ENCODE results near the gene CROCC2.
"Not testable (repeated sequence)": the region's sequence is repeated elsewhere in the genome, so short reads cannot be mapped to it uniquely, and the experiment has no call there.

CROCC2 gene

DNA sequence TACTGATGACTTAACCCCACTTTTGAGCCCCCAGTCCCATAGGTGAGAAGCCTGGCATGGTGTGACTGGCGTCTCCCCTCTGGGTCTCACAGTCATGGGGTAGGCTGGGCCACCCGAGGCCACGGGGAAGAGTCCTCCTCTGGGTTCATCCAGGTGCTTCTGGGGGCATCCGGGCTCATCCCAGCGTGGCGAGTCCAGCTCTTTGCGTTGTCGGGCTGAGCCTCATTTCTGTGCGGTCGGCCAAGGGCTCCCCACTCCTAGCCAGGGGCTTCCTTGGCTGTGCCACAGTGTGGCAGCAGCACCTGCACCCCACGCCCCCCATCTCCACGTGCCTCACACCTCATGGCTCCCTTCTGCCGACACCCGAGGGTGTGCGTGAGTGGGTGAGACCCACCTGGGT, 64.7 kb downstream of the CROCC2 start:
- FAIRE-seq (no peak), DNase-seq (ENCODE audit: insufficient read length) (no peak)
- TF ChIP-seq POLR2AphosphoS5 (IDR thresholded peaks at IDR 0.05; ENCODE audit: low read depth, low read length) (no peak), TAF1 (IDR thresholded peaks at IDR 0.05; ENCODE audit: borderline replicate concordance, low read depth, low read length) (no peak), POLR2A (IDR thresholded peaks at IDR 0.05; ENCODE audit: low read depth, low read length) (no peak)

DNA sequence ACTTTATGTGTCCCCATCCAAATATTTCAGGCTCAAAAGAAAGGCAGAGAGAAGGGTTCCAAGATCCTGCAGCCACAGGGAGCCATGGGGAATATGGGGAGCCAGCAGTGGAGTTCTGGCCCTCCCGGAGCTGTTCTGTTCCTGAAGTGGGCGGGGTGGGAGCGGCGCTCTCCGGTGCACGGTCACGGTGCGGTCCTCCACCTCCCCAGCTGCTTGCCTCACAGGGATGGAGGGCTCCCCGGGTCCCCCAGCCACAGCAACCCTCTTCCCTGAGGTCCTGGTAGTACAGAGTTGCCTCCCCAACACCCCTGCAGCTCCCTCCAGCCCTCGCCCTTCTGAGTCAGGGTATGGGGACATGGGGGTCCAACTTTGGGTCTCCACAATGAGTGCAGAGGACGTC, 66.1 kb downstream of the CROCC2 start:
- FAIRE-seq (no peak), DNase-seq (ENCODE audit: insufficient read length) (no peak)
- TF ChIP-seq TAF1 (IDR thresholded peaks at IDR 0.05; ENCODE audit: borderline replicate concordance, low read depth, low read length) (no peak), POLR2AphosphoS5 (IDR thresholded peaks at IDR 0.05; ENCODE audit: low read depth, low read length) (no peak), POLR2A (IDR thresholded peaks at IDR 0.05; ENCODE audit: low read depth, low read length) (no peak)

GRCh38 chr2:240972636-240973521, 66.7 kb downstream of the CROCC2 start:
- TF ChIP-seq POLR2A (IDR thresholded peaks at IDR 0.05; ENCODE audit: low read depth, low read length): no peak
- TF ChIP-seq POLR2AphosphoS5 (IDR thresholded peaks at IDR 0.05; ENCODE audit: low read depth, low read length): no peak
- TF ChIP-seq TAF1 (IDR thresholded peaks at IDR 0.05; ENCODE audit: borderline replicate concordance, low read depth, low read length): no peak
- FAIRE-seq: no peak
- DNase-seq (ENCODE audit: insufficient read length): no peak

DNA sequence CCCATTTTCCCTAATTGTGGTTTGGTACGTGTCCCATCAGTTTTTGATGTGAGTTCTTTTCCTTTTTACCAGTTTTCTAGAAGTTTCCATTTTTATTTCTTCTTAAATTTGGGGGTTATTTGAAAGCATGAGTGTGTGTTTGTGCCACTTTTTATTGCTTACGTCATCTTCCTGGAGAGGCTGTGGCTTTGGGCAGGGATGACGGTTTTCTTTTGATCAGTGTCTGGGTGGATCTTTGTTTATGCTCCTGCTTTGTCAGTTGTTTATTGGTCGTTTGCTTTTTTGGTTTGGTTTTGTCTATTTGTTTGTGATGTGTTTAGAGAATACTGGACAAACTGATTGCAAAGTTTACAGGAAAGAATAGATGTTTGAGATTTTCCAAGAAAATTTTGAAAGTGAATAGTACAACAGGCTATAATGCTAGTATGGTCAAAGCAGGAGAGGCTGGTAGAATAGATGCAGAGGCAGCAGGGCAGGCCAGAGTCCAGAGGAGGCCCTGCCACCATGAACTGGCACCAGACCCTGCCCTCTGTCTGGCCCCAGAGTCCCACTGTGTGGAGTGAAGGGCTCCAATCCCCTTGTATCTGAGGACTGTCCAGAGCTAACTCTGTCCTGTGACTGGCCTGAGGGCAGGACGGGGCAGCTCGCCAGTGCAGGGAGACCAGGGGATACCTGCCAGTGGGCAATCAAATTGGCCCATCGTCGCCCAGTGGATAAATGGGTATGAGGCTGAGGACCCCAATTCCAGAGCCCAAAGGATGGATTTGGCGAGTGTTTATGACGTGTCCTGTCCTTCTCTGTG, 68.8 kb downstream of the CROCC2 start:
- TF ChIP-seq TAF1 (IDR thresholded peaks at IDR 0.05; ENCODE audit: borderline replicate concordance, low read depth, low read length) (no peak), POLR2AphosphoS5 (IDR thresholded peaks at IDR 0.05; ENCODE audit: low read depth, low read length) (no peak), POLR2A (IDR thresholded peaks at IDR 0.05; ENCODE audit: low read depth, low read length) (no peak)
- FAIRE-seq (no peak), DNase-seq (ENCODE audit: insufficient read length) (no peak)

DNA sequence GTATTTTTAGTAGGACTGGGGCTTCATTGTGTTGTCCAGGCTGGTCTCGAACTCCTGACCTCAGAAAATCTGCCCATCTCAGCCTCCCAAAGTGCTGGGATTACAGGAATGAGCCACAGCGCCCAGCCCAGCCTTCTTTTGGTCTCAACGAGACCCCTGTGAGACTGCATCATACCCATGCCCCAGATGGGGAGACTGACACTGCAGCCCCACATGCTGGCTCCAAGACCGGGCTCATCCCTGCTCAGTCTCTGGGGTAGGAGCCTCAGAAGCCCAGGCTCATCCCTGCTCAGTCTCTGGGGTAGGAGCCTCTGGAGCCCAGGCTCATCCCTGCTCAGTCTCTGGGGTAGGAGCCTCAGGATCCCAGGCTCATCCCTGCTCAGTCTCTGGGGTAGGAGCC, 69.8 kb downstream of the CROCC2 start:
- DNase-seq (ENCODE audit: insufficient read length); FAIRE-seq: not testable (repeated sequence)

DNA sequence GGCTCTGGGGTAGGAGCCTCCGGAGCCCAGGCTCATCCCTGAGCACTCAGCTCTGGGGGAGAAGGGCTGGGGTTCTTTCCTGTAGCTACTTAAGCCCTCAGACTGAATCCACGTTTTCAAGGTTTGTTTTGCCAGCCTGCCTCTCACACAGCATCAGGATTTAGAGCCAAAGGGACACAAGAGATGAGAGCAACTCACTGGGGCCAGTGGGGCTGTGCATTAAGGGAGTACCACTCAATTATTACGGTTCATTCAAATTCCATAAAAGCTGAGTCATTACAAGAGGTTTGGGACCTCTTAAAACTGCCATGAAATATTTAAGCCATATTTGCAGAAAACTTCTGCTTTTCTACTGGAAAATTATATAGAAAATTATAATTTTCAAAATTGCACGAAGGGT, 75.1 kb downstream of the CROCC2 start:
- TF ChIP-seq POLR2AphosphoS5 (IDR thresholded peaks at IDR 0.05; ENCODE audit: low read depth, low read length) (no peak), TAF1 (IDR thresholded peaks at IDR 0.05; ENCODE audit: borderline replicate concordance, low read depth, low read length) (no peak), POLR2A (IDR thresholded peaks at IDR 0.05; ENCODE audit: low read depth, low read length) (no peak)
- DNase-seq (ENCODE audit: insufficient read length): no peak
- no peak for FAIRE-seq

GRCh38 chr2:240981871-240982800, 76.0 kb downstream of the CROCC2 start:
- no peak for TF ChIP-seq POLR2A (IDR thresholded peaks at IDR 0.05; ENCODE audit: low read depth, low read length)
- FAIRE-seq: no peak
- DNase-seq (ENCODE audit: insufficient read length): no peak

DNA sequence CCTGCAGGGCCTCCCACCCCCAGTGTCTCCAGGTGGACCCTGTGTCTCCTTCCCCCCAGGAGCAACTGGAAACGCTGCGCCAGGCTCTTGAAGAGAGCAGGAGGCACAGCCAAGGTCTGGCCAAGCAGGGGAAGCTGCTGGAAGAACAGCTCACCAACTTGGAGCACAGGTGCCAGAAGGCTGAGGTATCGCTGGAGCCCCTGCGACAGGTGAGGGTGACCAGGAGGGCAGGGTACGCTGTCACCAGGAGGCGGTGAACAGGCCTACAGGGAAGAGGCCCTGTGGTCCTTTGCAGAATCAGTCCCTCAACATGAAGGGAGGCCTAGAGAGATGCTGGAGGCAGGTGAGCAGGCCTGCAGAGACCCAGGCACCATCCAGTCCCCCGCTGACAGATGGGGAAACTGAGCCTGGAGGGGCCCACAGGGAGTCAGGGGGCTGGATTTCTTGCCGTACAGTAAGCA, 76.7 kb downstream of the CROCC2 start:
- no peak for FAIRE-seq
- TF ChIP-seq POLR2A (IDR thresholded peaks at IDR 0.05; ENCODE audit: low read depth, low read length) (no peak), TAF1 (IDR thresholded peaks at IDR 0.05; ENCODE audit: borderline replicate concordance, low read depth, low read length) (no peak), POLR2AphosphoS5 (IDR thresholded peaks at IDR 0.05; ENCODE audit: low read depth, low read length) (no peak)
- no peak for DNase-seq (ENCODE audit: insufficient read length)

DNA sequence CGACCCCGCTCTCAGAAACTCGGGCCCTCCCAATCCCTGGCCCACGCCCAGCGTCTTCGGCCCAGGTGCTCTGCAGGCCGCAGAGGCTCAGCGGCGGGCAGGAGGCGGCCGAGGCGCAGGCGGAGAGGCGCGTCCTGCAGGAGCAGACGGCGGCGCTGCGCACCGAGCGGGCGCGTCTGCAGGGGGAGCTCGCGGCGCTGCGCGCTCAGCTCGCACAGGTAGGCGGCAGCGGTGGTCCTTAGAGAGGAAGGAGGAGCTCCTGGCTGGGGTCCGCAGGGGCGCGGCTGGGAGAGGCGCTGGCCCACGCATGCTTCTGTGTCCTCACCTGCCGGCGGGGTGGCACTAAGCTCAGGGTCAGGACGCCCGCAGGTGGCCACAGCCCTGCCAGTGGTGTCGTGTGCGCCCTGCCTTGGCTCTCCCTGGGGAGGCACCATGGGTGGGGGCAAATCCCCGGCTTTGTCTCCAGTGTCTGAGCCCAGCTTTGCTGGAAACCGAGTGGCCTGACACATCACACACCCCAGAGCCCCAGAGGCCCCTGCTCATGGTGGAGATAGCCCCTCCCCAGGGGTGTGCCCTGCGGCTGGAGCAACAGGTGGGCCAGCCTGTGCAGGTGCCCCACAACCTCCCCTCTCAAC, 77.3 kb downstream of the CROCC2 start:
- FAIRE-seq (no peak), DNase-seq (ENCODE audit: insufficient read length) (peak; percentile 61)
- TF ChIP-seq TAF1 (IDR thresholded peaks at IDR 0.05; ENCODE audit: borderline replicate concordance, low read depth, low read length): no peak
- no peak for TF ChIP-seq POLR2A (IDR thresholded peaks at IDR 0.05; ENCODE audit: low read depth, low read length)
- TF ChIP-seq POLR2AphosphoS5 (IDR thresholded peaks at IDR 0.05; ENCODE audit: low read depth, low read length): no peak

- FAIRE-seq: no peak
- TF ChIP-seq POLR2AphosphoS5 (IDR thresholded peaks at IDR 0.05; ENCODE audit: low read depth, low read length): no peak
- TF ChIP-seq TAF1 (IDR thresholded peaks at IDR 0.05; ENCODE audit: borderline replicate concordance, low read depth, low read length): no peak
- TF ChIP-seq POLR2A (IDR thresholded peaks at IDR 0.05; ENCODE audit: low read depth, low read length): no peak
- no peak for DNase-seq (ENCODE audit: insufficient read length)
Observed at GRCh38 chr2:240983996-240984498, 77.9 kb downstream of the CROCC2 start.

Data from GM12892 (cell line).